Astrocyte (in vitro differentiated cells and primary cell): ENCODE results near the gene ALPK3.

Experiments used
- EZH2 ChIP-seq: IDR thresholded peaks from 2 replicates; pipeline ENCODE4 v1.6.1; 2012; ENCODE audit warnings: mild to moderate bottlenecking, low read length, inconsistent platforms; ENCODE audit not compliant: insufficient read depth
- TF ChIP-seq, protein P1 (sequence below): IDR thresholded peaks from 2 replicates; pipeline ENCODE4 v1.5.1; 2011; ENCODE audit warnings: low read depth, mild to moderate bottlenecking, inconsistent platforms, low read length, moderate library complexity; ENCODE audit not compliant: insufficient read depth

DNA sequence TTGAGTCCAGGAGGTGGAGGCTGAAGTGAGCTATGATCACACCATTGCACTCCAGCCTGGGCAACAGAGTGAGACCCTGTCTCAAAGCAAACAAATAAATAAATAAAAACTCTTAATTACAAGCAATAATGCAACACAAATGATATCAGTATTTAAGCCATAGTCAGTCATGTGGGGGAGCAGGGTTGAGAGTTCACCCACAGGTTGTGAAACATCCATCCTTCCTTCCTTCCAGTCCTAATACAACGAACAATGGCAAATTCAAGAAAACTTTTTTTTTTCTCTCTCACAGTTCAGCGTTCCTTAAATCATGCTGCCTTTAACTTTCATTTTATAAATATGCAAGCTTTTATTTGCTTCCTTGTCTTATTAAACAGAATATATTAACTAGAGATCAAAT is 44.7 kb upstream of the ALPK3 start:
- TF ChIP-seq, protein P1, sequence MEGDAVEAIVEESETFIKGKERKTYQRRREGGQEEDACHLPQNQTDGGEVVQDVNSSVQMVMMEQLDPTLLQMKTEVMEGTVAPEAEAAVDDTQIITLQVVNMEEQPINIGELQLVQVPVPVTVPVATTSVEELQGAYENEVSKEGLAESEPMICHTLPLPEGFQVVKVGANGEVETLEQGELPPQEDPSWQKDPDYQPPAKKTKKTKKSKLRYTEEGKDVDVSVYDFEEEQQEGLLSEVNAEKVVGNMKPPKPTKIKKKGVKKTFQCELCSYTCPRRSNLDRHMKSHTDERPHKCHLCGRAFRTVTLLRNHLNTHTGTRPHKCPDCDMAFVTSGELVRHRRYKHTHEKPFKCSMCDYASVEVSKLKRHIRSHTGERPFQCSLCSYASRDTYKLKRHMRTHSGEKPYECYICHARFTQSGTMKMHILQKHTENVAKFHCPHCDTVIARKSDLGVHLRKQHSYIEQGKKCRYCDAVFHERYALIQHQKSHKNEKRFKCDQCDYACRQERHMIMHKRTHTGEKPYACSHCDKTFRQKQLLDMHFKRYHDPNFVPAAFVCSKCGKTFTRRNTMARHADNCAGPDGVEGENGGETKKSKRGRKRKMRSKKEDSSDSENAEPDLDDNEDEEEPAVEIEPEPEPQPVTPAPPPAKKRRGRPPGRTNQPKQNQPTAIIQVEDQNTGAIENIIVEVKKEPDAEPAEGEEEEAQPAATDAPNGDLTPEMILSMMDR, result no peak
- TF ChIP-seq EZH2, result no peak
